RWPE2 (cell line): ENCODE measurements around the gene RND2.
"Not testable (repeated sequence)": the region's sequence is repeated elsewhere in the genome, so short reads cannot be mapped to it uniquely, and the experiment has no call there.

ENCODE experiments used
- ATAC-seq: fragments of 200-7000 bp; cut with Tn5 transposase; 3 replicates; pipeline ENCODE4 v1.9.1; 2021; ENCODE audit warnings: low read depth
- DNase-seq: peaks from one replicate; pipeline ENCODE4 v3.0.0-alpha.2; 2020; ENCODE audit warnings: low spot score
- H3K27ac ChIP-seq: fragments of 450-650 bp; 2 replicates; pipeline ENCODE4 v1.5.1; 2017; ENCODE audit warnings: mild to moderate bottlenecking; ENCODE audit not compliant: poor library complexity, severe bottlenecking
- H3K27me3 ChIP-seq: fragments of 250-450 bp; sonication (Bioruptor Pico); 2 replicates; pipeline ENCODE4 v1.5.1; 2021; ENCODE audit warnings: mild to moderate bottlenecking, moderate library complexity; ENCODE audit not compliant: insufficient read depth, poor library complexity, severe bottlenecking
- H3K36me3 ChIP-seq: fragments of 250-450 bp; sonication (Bioruptor Pico); 2 replicates; pipeline ENCODE4 v1.5.1; 2020; ENCODE audit warnings: low read depth, mild to moderate bottlenecking, moderate library complexity
- H3K4me1 ChIP-seq: fragments of 250-450 bp; sonication (Bioruptor Pico); 2 replicates; pipeline ENCODE4 v1.5.1; 2021; ENCODE audit warnings: mild to moderate bottlenecking, moderate library complexity; ENCODE audit not compliant: insufficient read depth, poor library complexity, severe bottlenecking
- H3K4me3 ChIP-seq: fragments of 250-450 bp; sonication (Bioruptor Pico); 2 replicates; pipeline ENCODE4 v1.5.1; 2021; ENCODE audit warnings: mild to moderate bottlenecking, moderate library complexity; ENCODE audit not compliant: severe bottlenecking
- H3K9me3 ChIP-seq: fragments of 250-450 bp; sonication (Bioruptor Pico); 2 replicates; pipeline ENCODE4 v1.5.1; 2021; ENCODE audit warnings: mild to moderate bottlenecking, moderate library complexity; ENCODE audit not compliant: severe bottlenecking
- TF ChIP-seq, protein P1 (sequence below): fragments of 450-650 bp; IDR thresholded peaks from one replicate; pipeline ENCODE4 v1.5.1; 2017; ENCODE audit warnings: mild to moderate bottlenecking, moderate library complexity; ENCODE audit not compliant: poor library complexity, severe bottlenecking

The RND2 gene

DNA sequence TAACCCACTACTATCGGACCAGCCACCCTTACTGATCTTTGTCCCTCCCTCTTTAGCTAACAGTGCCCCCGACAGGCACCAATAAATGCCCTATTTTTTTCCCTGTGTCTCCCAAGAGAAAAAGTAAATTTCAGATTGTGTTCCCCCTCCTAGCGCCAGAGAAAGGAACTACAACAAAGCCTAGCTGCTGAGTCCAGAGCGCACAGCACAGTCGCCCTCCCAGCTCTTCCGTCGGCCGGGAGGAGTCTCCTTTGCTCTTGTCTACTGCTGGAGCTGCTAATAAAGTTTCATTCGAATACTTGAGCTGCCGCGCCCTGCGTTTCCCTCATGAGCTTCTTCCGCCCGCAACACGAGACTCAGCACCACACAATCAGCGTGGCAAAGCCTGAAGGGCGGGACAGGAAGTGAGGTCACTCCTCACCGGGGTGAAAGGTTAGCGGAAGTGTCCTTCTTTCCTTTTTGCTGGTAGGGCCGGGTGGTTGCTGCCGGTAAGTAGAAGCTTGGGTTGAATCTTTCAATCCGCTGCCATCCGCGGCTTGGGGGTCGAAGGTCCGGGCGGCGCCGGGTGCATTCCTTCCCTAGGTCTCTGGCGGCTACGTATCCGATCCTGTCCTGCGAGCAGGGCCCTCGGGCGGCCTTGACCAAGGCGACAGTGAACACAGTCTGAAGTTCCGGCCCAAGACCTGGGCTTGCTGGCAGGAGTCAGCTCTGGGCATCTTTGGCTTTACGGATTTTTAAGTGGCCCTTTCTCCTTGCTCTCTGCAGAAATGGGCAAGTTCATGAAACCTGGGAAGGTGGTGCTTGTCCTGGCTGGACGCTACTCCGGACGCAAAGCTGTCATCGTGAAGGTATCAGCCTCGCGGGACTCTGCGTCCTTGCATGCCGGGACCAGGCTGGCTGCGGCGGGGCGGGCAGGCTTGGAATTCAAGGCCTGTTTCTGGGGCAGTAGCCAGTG lies 26.8 kb upstream of the RND2 start, which contains the start of gene RPL27:
Gene RPL27, plus strand, starts transcription at position 436 of the 955 bp plus-strand sequence. Its CDS starts 332 bp downstream, at position 768.
- Histone ChIP-seq H3K27ac (peak within 1 kb of the TSS; percentile 85), H3K27me3 (no peaks in the 10 kb centered on the region), H3K9me3 (no peaks in the 10 kb centered on the region), H3K4me1 (peaks cover 32% of the 10 kb centered on the region), H3K4me3 (peak within 1 kb of the TSS; percentile 74), H3K36me3 (peaks cover 50% of the 10 kb centered on the region)
- DNase-seq: peak; percentile 98
- TF ChIP-seq, protein P1, sequence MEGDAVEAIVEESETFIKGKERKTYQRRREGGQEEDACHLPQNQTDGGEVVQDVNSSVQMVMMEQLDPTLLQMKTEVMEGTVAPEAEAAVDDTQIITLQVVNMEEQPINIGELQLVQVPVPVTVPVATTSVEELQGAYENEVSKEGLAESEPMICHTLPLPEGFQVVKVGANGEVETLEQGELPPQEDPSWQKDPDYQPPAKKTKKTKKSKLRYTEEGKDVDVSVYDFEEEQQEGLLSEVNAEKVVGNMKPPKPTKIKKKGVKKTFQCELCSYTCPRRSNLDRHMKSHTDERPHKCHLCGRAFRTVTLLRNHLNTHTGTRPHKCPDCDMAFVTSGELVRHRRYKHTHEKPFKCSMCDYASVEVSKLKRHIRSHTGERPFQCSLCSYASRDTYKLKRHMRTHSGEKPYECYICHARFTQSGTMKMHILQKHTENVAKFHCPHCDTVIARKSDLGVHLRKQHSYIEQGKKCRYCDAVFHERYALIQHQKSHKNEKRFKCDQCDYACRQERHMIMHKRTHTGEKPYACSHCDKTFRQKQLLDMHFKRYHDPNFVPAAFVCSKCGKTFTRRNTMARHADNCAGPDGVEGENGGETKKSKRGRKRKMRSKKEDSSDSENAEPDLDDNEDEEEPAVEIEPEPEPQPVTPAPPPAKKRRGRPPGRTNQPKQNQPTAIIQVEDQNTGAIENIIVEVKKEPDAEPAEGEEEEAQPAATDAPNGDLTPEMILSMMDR: peak; percentile 95
- peak; percentile 90 for ATAC-seq

DNA sequence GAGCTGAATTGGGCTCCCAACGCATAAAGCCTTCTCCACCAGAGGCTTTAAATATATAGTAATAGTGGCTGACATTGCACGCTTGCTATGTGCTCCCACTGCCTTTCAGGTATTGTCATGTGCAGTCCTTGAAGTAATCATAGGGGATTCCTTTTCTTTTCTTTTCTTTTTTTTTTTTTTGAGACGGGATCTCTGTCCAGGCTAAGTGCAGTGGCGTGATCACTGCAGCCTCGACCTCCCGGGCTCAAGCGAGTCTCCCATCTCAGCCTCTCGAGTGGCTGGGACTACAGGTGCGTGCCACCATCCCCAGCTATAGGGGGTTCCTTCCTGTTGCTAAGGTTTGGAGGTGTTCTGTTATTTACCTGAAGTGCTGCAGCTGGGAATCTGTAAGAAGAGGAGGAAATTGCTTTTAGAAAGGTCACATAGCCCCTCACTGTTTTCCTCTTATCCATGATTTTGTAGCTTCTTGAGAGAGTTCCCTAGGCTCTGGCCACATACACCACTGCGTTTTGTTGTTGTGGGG lies 26.0 kb upstream of the RND2 start:
- ATAC-seq (no peak), DNase-seq (no peak)
- H3K4me1 ChIP-seq: peaks cover 36% of the 10 kb centered on the region
- peak overlapping the region; percentile 74 for H3K4me3 ChIP-seq
- TF ChIP-seq, protein P1: no peak
- H3K9me3 ChIP-seq: no peaks in the 10 kb centered on the region
- no peaks in the 10 kb centered on the region for H3K27me3 ChIP-seq
- H3K27ac ChIP-seq: peak overlapping the region; percentile 85
- H3K36me3 ChIP-seq: peaks cover 53% of the 10 kb centered on the region

DNA sequence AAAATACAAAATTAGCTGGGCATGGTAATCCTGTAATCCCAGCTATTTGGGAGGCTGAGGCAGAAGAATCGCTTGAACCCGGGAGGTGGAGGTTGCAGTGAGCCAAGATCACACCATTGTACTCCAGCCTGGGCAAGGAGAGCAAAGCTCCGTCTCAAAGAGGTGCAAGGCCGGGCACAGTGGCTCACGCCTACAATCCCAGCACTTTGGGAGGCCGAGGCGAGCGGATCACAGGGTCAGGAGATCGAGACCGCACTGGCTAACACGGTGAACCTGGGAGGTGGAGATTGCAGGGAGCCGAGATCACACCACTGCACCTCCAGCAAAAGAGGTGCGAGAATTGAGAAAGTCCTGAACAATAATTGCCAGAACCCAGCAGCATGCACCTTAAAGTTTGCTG lies 24.1 kb upstream of the RND2 start:
- not testable (repeated sequence) for H3K9me3 ChIP-seq, DNase-seq, H3K27me3 ChIP-seq, H3K4me3 ChIP-seq, ATAC-seq
- Histone ChIP-seq H3K27ac (peak overlapping the region; percentile 85), H3K36me3 (peaks cover 59% of the 10 kb centered on the region), H3K4me1 (peaks cover 36% of the 10 kb centered on the region)

DNA sequence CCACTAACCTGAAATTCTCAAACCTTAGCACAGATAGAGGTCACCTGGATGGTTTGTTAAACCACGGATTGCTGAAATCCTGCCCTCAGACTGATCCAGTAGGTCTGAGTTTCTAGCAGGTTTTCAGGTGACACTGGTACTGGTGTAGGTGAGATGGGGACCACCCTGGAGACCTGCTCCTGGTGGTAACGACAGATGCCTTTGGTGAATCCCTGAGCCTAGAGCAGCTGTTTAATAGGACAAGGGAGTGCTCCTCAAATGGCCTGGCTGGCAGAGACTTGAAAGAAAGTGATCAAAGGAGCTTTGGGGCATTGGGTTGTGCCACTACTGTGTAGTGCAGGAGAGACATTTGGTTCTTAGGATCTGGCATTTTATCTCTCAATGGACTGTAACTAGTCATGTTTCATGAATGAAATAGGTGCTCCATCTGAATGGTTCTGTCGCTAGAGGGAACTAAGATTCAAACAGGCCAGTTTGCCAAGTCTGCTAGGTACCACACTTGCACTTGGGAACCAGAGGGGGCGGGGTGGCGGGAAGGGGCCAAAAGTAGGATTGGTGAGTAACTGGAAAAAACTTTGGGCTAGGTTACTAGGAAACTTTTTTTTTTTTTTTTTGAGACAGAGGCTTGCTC lies 21.4 kb upstream of the RND2 start:
- TF ChIP-seq, protein P1: peak; percentile 38
- H3K27ac ChIP-seq: peak overlapping the region; percentile 85

More for the DNA sequence above, 21.4 kb upstream of the RND2 start:
- DNase-seq (no peak), ATAC-seq (peak; percentile 59)
- H3K36me3 ChIP-seq: peaks cover 57% of the 10 kb centered on the region
- no peak overlapping the region for H3K4me3 ChIP-seq
- peaks cover 31% of the 10 kb centered on the region for H3K4me1 ChIP-seq
- H3K27me3 ChIP-seq: no peaks in the 10 kb centered on the region
- no peaks in the 10 kb centered on the region for H3K9me3 ChIP-seq
